Aorta (tissue), 5 donors: ENCODE data around the gene LAMA3. TPM values are rescaled to one million over a fixed set of nuclear protein-coding genes. Genes with fewer than 3 reads are reported as not detected.

Experiments used
- ATAC-seq: fragments of 200-7000 bp; cut with Tn5 transposase; one replicate; pipeline ENCODE4 v1.9.1; 2022; ENCODE audit warnings: moderate library complexity; ENCODE audit not compliant: low FRiP score
- DNase-seq, 2 donors: peaks; one replicate each; pipeline ENCODE4 v3.0.0-alpha.2; 2020
- H3K27ac ChIP-seq, 2 donors: one replicate each; pipeline ENCODE4 v1.5.1; 2013; ENCODE audit warnings: low read length in 2 of 2, mild to moderate bottlenecking in 2 of 2, moderate library complexity in 2 of 2, control low read depth in 1 of 2, inconsistent platforms in 1 of 2, low read depth in 1 of 2
- H3K27me3 ChIP-seq, 2 donors: one replicate each; pipeline ENCODE4 v1.6.1; 2013; ENCODE audit warnings: control low read depth in 1 of 2, low read length in 1 of 2, mild to moderate bottlenecking in 1 of 2, moderate library complexity in 1 of 2; ENCODE audit not compliant: insufficient read depth in 2 of 2, control insufficient read depth in 1 of 2
- H3K36me3 ChIP-seq, 2 donors: one replicate each; pipeline ENCODE4 v1.6.1; 2013; ENCODE audit warnings: control low read depth in 1 of 2, low read length in 1 of 2, mild to moderate bottlenecking in 1 of 2; ENCODE audit not compliant: insufficient read depth in 2 of 2, control insufficient read depth in 1 of 2
- H3K4me1 ChIP-seq, 2 donors: one replicate each; pipeline ENCODE4 v1.6.1; 2013; ENCODE audit warnings: low read length in 2 of 2, control low read depth in 1 of 2, mild to moderate bottlenecking in 1 of 2, moderate library complexity in 1 of 2; ENCODE audit not compliant: insufficient read depth in 2 of 2, control insufficient read depth in 1 of 2
- H3K4me3 ChIP-seq, 2 donors: one replicate each; pipeline ENCODE4 v1.5.1; 2013; ENCODE audit warnings: low read length in 2 of 2, control low read depth in 1 of 2, mild to moderate bottlenecking in 1 of 2
- H3K9me3 ChIP-seq: one replicate; pipeline ENCODE4 v1.6.1; 2013; ENCODE audit warnings: mild to moderate bottlenecking, low read length; ENCODE audit not compliant: control insufficient read depth
- WGBS, 2 donors: extraction: QIAGEN DNeasy Blood & Tissue Kit; methylation state at CpG; one replicate each; pipeline ENCODE4 v1.1.7; 2013; 5-methylcytosine and 5-hydroxymethylcytosine counted together
- intact Hi-C, 2 donors: fragments of 100-400 bp; cut with DNase I; formaldehyde crosslinking; loops; one replicate each; pipeline versions ENCODE4 v1.14.2 to v1.15.0; 2022
- polyA plus RNA-seq, 2 donors: library from polyadenylated mRNA; stranded (reverse); fragments of 200-250 nt; gene quantifications; one replicate each; pipeline ENCODE4 v1.2.3, GENCODE V29; 2013
- total RNA-seq, 2 donors: library from RNA; stranded (reverse); fragmentation: NEBNext Ultra II Directional; extraction: Animal tissue kit (Norgen Biotek cat#: 25700); gene quantifications; one replicate each; pipeline ENCODE4 v1.2.1, GENCODE V29; 2021
- donor health status: healthy with polysubstance abuse.
- donor health status: Bipolar disorder and iron deficiency.
- donor health status: DM: no; HTN: no; CAD: no.
- donor health status: DM: no; HTN: no; CAD: no.
- donor health status: DM: yes; HTN: yes; CAD: no.

Gene LAMA3
- total and polyA plus RNA-seq, 4 donors = 3.4 to 29.0 (median 17.6) TPM

DNA sequence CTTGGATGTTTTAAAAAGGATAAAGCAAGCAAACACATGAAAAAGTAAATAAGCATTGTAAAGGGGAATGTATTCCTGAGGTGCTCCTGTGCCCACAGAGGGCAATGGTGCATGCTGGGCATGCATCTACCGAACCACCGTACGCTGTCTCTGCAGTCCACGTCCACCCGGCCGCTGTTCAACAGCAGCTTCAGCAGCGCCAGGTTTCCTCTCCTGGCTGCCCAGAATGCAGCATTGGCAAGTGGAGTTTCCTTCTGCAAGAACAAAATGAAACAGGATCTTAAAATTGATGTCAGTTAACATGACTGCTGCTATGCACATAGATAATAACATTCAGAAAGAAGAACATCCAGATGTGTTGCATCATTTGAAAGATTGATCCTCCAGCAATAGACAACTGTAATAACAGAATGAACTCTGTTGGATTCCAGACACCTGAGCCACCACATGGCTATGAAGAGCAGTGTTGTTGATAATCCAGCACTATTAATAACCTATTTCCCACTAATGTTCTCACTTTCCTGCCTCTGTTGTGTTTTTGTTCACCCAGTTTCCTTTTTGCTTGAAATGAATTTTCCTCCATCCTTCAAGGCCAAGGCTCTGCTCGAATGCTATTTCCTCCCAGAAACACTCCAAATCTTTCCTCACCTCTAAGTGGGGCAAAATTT, 40.2 kb upstream of the LAMA3 start:
- Histone ChIP-seq H3K27ac (no peak overlapping the region), H3K4me1 (no peaks in the 10 kb centered on the region), H3K36me3 (no peaks in the 10 kb centered on the region), H3K9me3 (no peaks in the 10 kb centered on the region), H3K27me3 (peaks cover 0 to 2% of the 10 kb centered on the region in 2 donors), H3K4me3 (no peak overlapping the region)
- DNase-seq = no peak
- ATAC-seq = no peak
- intact Hi-C loops = no loop called here
- 66 to 74% methylated on average over 8 of the region's 8 CpGs for WGBS, 2 donors

DNA sequence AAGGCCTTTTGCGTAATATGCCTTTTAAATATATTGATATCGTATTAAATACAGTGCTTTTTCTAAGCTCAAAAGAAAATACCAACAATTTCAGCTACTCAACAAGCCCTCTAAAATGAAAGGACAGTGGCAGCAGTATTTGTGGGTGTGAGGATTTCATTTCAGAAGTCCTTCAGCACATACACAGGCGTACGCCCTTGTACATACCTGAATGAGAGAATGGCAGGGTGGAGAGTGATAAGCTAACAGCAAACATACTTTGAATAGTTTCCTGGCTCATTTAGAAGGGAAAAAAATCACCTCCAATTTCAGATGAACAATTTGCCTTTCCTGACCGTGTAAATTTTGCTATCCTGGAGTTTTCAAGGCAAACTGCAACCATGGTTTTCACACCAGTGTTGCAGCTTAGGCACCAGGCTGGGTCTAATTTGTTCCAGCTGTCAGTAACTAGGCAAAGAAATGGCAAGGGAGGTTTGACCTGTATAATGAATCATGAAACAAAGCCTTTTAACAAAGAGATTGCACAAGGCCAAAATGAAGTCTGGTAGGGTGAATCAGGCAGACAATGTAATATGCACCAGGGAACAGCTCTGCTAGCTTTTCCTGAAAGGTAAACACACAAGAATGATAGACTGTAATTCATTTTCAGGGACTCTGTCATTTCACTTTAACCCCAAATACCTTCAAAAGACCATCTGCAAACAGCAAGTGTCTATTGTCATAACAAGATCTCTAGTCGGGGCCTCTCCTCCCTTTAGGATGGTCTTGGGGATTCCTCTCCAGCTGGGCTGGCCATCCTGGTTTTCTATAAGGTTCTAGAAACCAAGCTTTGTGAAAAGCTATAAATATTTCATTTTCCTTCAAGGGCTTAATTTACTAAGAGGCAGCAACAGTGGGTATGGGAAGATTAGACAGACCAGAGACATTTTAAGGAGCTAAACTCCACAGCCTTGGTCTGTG, 38.0 kb upstream of the LAMA3 start:
- H3K27me3 ChIP-seq = peaks cover 0 to 2% of the 10 kb centered on the region in 2 donors
- WGBS, 2 donors = 81 to 84% methylated on average over 6 of the region's 6 CpGs
- no peak overlapping the region for H3K4me3 ChIP-seq
- no peak for DNase-seq
- intact Hi-C loops = no loop called here
- H3K4me1 ChIP-seq = no peaks in the 10 kb centered on the region
- no peaks in the 10 kb centered on the region for H3K9me3 ChIP-seq
- ATAC-seq = no peak
- no peak overlapping the region for H3K27ac ChIP-seq
- H3K36me3 ChIP-seq = no peaks in the 10 kb centered on the region

DNA sequence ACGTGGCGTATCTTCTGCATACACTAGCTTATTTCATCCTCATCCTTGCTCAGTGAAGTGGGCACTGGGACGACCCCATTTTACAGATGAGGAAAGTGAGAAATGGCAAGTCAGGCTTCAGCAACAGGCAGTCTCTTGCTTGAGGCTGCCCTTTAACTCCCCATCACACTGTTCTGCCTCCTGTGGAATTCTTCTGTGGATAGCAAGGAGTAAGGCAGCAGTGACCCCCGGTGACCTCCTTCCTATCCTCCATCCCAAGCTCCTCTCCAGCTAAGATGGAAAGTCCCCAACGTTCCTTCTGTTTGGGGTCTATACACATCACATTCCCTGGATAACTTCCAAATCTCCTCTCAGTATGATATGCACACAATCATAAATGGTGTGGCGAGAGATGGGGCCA, 37.0 kb upstream of the LAMA3 start:
- WGBS, 2 donors = 71 to 78% methylated on average over 6 of the region's 6 CpGs
- intact Hi-C loops = no loop called here
- Histone ChIP-seq H3K9me3 (no peaks in the 10 kb centered on the region), H3K4me3 (no peak overlapping the region), H3K4me1 (no peaks in the 10 kb centered on the region), H3K36me3 (no peaks in the 10 kb centered on the region), H3K27me3 (peaks cover 0 to 2% of the 10 kb centered on the region in 2 donors), H3K27ac (no peak overlapping the region)
- ATAC-seq = no peak
- no peak for DNase-seq

DNA sequence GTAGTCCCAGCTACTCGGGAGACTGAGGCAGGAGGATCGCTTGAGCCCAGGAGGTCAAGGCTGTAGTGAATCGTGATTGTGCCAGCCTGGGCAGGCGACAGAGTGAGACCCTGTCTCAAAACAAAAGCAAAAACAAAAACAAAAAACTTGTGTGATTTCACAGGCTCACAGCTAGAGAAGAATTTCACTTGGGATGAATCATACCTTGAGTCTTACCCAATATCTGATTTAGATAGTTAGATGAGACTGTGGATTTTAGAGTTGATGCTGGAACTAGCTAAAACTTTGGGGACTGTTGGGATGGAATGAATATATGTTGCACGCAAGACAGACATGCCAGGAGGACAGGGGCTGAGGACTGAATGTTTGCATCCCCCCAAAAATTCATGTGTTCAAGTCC, 31.0 kb upstream of the LAMA3 start:
- no peaks in the 10 kb centered on the region for H3K36me3 ChIP-seq
- no peak overlapping the region for H3K27ac ChIP-seq
- WGBS, 2 donors = 87 to 90% methylated on average over 5 of the region's 5 CpGs
- no peak overlapping the region for H3K4me3 ChIP-seq
- no peak for ATAC-seq
- intact Hi-C loops = no loop called here
- DNase-seq = no peak
- no peaks in the 10 kb centered on the region for H3K27me3 ChIP-seq
- no peaks in the 10 kb centered on the region for H3K9me3 ChIP-seq
- H3K4me1 ChIP-seq = no peaks in the 10 kb centered on the region

DNA sequence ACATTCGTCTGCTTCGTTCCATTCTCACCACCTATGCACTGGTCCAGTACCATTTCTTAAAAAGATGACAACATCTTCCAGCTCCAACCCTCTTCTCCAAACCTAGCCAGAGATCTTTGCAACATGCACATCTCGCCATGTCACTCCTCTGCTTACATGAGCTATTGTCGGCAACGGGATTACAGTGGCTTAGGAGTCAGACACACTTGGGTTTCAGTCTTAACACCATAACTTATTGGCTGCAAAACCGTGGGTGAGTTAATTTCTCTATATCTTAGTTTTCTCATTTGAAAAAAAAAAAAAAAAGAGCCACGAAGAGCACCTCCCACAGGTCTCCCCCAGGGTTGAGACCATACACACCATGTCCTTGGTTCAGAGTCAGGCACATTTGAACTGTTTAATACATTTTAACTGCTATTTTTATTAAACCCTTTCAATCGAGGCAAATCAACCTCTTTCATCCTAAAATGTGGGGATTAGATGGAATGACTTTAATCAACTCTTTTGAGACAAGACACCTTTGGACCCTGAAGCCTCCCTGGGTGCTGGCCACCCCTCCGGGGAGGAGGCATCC, 27.4 kb upstream of the LAMA3 start:
- Histone ChIP-seq H3K9me3 (no peaks in the 10 kb centered on the region), H3K4me3 (no peak overlapping the region), H3K27ac (no peak overlapping the region), H3K4me1 (no peaks in the 10 kb centered on the region), H3K36me3 (no peaks in the 10 kb centered on the region), H3K27me3 (no peaks in the 10 kb centered on the region)
- no peak for ATAC-seq
- intact Hi-C loops = no loop called here
- WGBS, 2 donors = 55 to 58% methylated on average over 9 of the region's 9 CpGs
- DNase-seq = no peak

DNA sequence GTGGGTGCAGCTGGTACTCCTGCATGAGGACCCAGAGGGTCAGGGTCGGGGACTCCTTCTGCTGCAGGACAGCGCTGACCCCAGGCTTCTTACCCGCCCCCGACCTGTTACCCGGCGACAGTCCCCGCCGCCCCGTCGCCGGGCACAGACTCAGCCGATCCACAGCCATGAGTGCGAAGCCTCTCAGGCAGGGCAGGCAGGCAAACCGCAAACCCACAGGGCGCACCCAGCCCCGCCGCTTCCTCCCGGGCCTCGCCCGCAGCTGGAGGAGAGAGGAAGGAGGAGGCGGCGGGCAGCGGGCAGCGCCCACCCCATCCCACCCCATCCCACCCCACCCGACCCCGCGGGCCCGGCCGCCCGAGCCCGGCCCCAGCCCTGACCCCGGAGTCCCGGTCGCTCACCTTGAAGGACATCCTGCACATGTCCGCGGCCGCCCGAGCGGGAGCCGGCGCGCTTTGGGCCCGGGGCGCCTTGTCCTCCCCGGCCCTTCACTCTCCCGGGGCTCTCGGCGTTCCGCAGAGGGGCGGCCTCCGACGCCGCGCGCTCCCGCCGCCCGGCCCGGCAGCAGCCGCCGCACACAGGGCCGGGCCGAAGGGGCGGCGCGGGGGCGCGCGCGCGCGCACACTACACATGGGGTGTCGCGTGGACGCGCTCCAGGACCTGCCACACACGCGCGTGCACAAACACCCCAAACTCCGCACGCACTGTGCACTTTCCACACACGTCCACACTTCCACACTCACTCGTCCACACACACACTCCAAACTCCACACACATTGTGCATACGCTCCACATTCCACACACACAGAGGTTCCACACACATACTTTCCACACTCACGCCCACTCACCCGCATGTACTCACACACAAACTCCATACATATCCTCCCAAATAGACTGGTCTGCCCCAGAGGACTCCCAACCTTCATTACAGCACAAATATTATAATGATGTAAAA, 26.7 kb upstream of the LAMA3 start, which contains the start of gene ANKRD29:
ANKRD29 (minus strand) TSS at position 603 of the 955 bp plus-strand sequence; CDS start at position 422, 181 bp downstream.
- peak; percentile 55 to 83 for DNase-seq
- no peak within 1 kb of the TSS for H3K27ac ChIP-seq
- no peaks in the 10 kb centered on the region for H3K9me3 ChIP-seq
- H3K4me1 ChIP-seq = no peaks in the 10 kb centered on the region
- H3K27me3 ChIP-seq = no peaks in the 10 kb centered on the region
- WGBS, 2 donors = 1 to 2% methylated on average over 38 to 86 of the region's 86 CpGs
- H3K36me3 ChIP-seq = no peaks in the 10 kb centered on the region
- peak within 1 kb of the TSS; percentile 42 to 65 for H3K4me3 ChIP-seq
- intact Hi-C loops = no loop called here
- peak; percentile 75 for ATAC-seq

DNA sequence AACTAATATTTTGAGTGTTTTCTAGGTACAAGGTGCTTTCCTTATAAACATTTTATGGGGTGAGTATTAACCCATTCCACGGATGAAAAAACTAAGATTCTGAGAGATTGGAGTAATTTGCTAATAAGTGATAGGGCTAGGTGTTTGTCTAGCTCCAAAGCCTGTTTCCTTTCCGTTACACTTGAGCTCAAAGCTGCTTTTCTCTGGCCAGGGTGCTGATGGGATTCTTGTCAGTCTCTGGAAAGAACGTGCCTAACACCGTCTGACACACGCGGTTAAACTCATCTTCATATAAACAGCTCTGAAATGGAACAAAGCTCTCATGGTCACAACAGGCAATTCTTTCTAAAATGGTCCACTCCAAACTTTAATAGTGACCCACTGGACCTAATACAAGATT, 24.6 kb upstream of the LAMA3 start:
- 33 to 39% methylated on average over 6 of the region's 6 CpGs for WGBS, 2 donors
- Histone ChIP-seq H3K27ac (no peak overlapping the region), H3K9me3 (no peaks in the 10 kb centered on the region), H3K4me1 (no peaks in the 10 kb centered on the region), H3K36me3 (no peaks in the 10 kb centered on the region), H3K4me3 (no peak overlapping the region), H3K27me3 (no peaks in the 10 kb centered on the region)
- intact Hi-C loops = no loop called here
- DNase-seq (no peak), ATAC-seq (no peak)

- H3K27ac ChIP-seq = no peak overlapping the region
- H3K4me1 ChIP-seq = no peaks in the 10 kb centered on the region
- 85 to 88% methylated on average over 1 of the region's 1 CpG for WGBS, 2 donors
- no peaks in the 10 kb centered on the region for H3K27me3 ChIP-seq
- no peak overlapping the region for H3K4me3 ChIP-seq
- DNase-seq (no peak), ATAC-seq (no peak)
- H3K9me3 ChIP-seq = no peaks in the 10 kb centered on the region
- H3K36me3 ChIP-seq = no peaks in the 10 kb centered on the region
- intact Hi-C loops = no loop called here
These were observed 22.1 kb upstream of the LAMA3 start for GRCh38 chr18:23667114-23667513.
